Measurements from ENCODE around the gene TMEM132C. TPM values are rescaled to one million over a fixed set of nuclear protein-coding genes. Genes with fewer than 3 reads are reported as not detected.
"Not testable (repeated sequence)": the region's sequence is repeated elsewhere in the genome, so short reads cannot be mapped to it uniquely, and the experiment has no call there.

Gene TMEM132C
- total RNA-seq, 1 experiment from 2014 or later: not detected

DNA sequence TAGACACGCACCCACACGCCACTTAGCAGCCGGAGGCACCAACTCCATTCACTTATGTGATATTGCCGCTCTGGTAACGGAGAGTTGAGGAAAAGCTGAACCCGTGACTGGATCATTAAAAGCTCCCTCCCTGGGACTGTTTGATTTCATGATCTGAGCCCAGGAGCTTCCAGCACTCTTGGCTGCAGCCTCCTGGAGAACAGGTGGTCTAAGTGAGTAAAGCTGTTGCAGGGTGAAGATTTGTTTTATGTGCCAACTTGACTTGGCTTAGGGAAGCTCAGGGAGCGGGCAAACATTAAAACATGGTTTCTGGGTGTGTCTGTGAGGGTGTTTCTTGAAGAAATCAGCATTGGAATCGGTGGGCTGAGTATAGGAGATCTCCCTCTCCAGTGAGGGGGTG is 16.9 kb upstream of the TMEM132C start:
- ChIA-PET CTCF (no interaction called here), POLR2A (no interaction called here)
- Mint-ChIP-seq H3K36me3 (ENCODE audit: insufficient read depth, unreplicated experiment) (no peaks in the 10 kb centered on the region), H3K4me3 (ENCODE audit: unreplicated experiment) (no peak overlapping the region), H3K27me3 (ENCODE audit: insufficient read depth, unreplicated experiment) (no peaks in the 10 kb centered on the region), H3K27ac (ENCODE audit: low read depth, unreplicated experiment) (no peak overlapping the region), H3K9me3 (ENCODE audit: unreplicated experiment) (peaks cover 35% of the 10 kb centered on the region), H3K4me1 (ENCODE audit: insufficient read depth, unreplicated experiment) (no peaks in the 10 kb centered on the region)
- no peak for DNase-seq (ENCODE audit: unreplicated experiment)
- TF ChIP-seq, protein P1, sequence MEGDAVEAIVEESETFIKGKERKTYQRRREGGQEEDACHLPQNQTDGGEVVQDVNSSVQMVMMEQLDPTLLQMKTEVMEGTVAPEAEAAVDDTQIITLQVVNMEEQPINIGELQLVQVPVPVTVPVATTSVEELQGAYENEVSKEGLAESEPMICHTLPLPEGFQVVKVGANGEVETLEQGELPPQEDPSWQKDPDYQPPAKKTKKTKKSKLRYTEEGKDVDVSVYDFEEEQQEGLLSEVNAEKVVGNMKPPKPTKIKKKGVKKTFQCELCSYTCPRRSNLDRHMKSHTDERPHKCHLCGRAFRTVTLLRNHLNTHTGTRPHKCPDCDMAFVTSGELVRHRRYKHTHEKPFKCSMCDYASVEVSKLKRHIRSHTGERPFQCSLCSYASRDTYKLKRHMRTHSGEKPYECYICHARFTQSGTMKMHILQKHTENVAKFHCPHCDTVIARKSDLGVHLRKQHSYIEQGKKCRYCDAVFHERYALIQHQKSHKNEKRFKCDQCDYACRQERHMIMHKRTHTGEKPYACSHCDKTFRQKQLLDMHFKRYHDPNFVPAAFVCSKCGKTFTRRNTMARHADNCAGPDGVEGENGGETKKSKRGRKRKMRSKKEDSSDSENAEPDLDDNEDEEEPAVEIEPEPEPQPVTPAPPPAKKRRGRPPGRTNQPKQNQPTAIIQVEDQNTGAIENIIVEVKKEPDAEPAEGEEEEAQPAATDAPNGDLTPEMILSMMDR (IDR thresholded peaks at IDR 0.05; ENCODE audit: unreplicated experiment): no peak
- BruUV-seq (replicated peaks): no TSS peak
- intact Hi-C loops (cut with micrococcal nuclease): no loop called here

DNA sequence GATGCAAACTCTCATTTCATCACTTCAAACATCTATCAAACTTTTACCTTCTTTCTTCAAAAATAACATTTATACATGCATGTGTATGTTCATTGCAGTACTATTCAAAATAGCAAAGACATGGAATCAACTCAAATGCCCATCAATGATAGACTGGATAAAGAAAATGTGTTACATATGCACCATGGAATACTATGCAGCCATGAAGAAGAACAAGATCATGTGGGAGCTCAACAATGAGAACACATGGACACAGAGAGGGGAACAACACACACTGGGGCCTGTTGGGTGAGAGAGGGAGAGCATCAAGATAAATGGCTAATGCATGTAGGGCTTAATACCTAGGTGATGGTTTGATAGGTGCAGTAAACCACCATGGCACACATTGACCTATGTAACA is 13.1 kb upstream of the TMEM132C start:
- peaks cover 43% of the 10 kb centered on the region for H3K9me3 Mint-ChIP-seq (ENCODE audit: unreplicated experiment)
- CTCF ChIA-PET; intact Hi-C loops (cut with micrococcal nuclease); DNase-seq (ENCODE audit: unreplicated experiment); POLR2A ChIA-PET; BruUV-seq (replicated peaks); H3K4me1 Mint-ChIP-seq (ENCODE audit: insufficient read depth, unreplicated experiment); H3K4me3 Mint-ChIP-seq (ENCODE audit: unreplicated experiment); H3K36me3 Mint-ChIP-seq (ENCODE audit: insufficient read depth, unreplicated experiment); H3K27ac Mint-ChIP-seq (ENCODE audit: low read depth, unreplicated experiment); H3K27me3 Mint-ChIP-seq (ENCODE audit: insufficient read depth, unreplicated experiment): not testable (repeated sequence)

DNA sequence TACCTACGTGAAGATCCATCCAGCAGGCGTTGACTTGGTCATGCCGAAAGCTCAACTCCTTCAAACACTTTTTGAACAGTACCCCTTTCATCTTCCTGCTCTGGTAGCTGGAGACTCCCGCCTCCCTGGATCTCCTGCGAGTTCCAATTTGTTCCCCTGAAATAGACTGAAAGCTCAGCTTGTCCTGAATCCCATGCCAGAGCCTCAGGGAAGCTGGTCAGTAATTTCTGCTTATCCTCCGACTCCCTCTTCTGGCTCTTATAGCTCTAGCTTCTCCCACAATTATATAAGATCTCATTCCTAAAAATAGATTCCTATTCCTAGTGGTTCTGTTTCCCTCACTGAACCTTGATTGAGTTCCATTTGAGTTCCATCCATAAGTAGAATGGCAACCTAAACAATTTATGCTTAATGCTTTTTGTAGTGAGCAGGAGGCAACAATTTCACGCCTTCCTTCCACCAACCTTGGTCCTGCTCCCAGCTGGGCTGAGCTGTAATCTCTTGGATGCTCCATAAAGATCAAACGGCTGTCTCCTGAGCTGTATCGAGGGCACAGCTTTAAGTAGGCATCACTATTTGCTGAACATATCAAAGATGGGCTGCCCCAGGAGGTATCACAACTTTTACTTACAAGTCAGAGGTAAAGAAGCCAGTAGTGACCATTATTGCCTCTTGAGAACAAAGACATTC is 8.0 kb upstream of the TMEM132C start:
- CTCF ChIA-PET: interaction anchor here (0.6 to 0.8 kb wide), 4 partner anchors 563 to 1656 kb away, joined by 3 to 4 read pairs (median 3); no protein-coding TSS in a partner anchor
- intact Hi-C loops (cut with micrococcal nuclease): no loop called here
- no peaks in the 10 kb centered on the region for H3K36me3 Mint-ChIP-seq (ENCODE audit: insufficient read depth, unreplicated experiment)

DNA sequence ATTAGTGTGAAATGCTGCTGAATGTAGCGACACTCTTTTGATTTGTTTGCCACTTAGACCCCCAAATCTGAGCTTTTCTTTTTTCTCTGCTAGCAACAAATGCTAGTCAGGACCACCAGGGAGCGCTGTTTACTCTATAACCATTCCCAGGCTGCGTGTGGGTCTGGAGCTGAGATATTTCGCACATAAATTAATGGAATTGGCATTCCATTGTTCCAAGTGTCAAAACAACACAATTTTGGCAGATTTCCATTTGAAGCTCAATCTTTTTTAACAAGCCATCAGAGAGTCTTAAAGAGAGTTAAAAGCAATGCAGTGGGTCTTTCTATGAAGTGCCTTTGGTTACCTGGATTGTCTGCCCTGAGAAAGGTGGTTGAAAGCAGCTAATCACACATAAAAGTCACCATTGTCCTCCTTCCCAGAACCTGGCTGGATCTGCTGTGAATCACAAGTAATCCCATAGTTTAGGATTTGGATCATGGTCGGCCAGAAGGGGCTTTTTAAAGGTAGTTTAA is 7.4 kb upstream of the TMEM132C start:
- Mint-ChIP-seq H3K27ac (ENCODE audit: low read depth, unreplicated experiment) (no peak overlapping the region), H3K36me3 (ENCODE audit: insufficient read depth, unreplicated experiment) (no peaks in the 10 kb centered on the region), H3K4me3 (ENCODE audit: unreplicated experiment) (no peak overlapping the region), H3K27me3 (ENCODE audit: insufficient read depth, unreplicated experiment) (no peaks in the 10 kb centered on the region), H3K4me1 (ENCODE audit: insufficient read depth, unreplicated experiment) (no peaks in the 10 kb centered on the region), H3K9me3 (ENCODE audit: unreplicated experiment) (peaks cover 32% of the 10 kb centered on the region)
- DNase-seq (ENCODE audit: unreplicated experiment): no peak
- POLR2A ChIA-PET: no interaction called here
- TF ChIP-seq, protein P1 (IDR thresholded peaks at IDR 0.05; ENCODE audit: unreplicated experiment): no peak
- intact Hi-C loops (cut with micrococcal nuclease): no loop called here
- BruUV-seq (replicated peaks): no TSS peak
- CTCF ChIA-PET: interaction anchor here (0.6 to 0.8 kb wide), 4 partner anchors 306 to 1656 kb away, joined by 3 to 4 read pairs (median 3); no protein-coding TSS in a partner anchor

More for the DNA sequence above, 8.0 kb upstream of the TMEM132C start:
- no peaks in the 10 kb centered on the region for H3K27me3 Mint-ChIP-seq (ENCODE audit: insufficient read depth, unreplicated experiment)
- no TSS peak for BruUV-seq (replicated peaks)
- no peak overlapping the region for H3K4me3 Mint-ChIP-seq (ENCODE audit: unreplicated experiment)
- no peaks in the 10 kb centered on the region for H3K4me1 Mint-ChIP-seq (ENCODE audit: insufficient read depth, unreplicated experiment)
- TF ChIP-seq, protein P1 (IDR thresholded peaks at IDR 0.05; ENCODE audit: unreplicated experiment): no peak
- POLR2A ChIA-PET: no interaction called here
- no peak for DNase-seq (ENCODE audit: unreplicated experiment)
- no peak overlapping the region for H3K27ac Mint-ChIP-seq (ENCODE audit: low read depth, unreplicated experiment)
- H3K9me3 Mint-ChIP-seq (ENCODE audit: unreplicated experiment): peaks cover 33% of the 10 kb centered on the region
